Transverse colon (tissue), 4 donors: ENCODE data around the gene ZNF487. TPM values are rescaled to one million over a fixed set of nuclear protein-coding genes. Genes with fewer than 3 reads are reported as not detected.

Source experiments
- DNase-seq: peaks from one replicate; pipeline ENCODE4 v3.0.0-alpha.2; 2019
- H3K27ac ChIP-seq, 4 donors: fragments of 200-600 bp; sonication (generic); 2 replicates each; pipeline ENCODE4 v1.5.1; 2016 to 2018; ENCODE audit warnings: inconsistent platforms in 4 of 4
- H3K27me3 ChIP-seq: fragments of 200-600 bp; sonication (generic); 2 replicates; pipeline ENCODE4 v1.5.1; 2017; ENCODE audit warnings: inconsistent platforms
- H3K36me3 ChIP-seq, 4 donors: fragments of 200-600 bp; sonication (generic); 2 replicates each; pipeline ENCODE4 v1.5.1; 2017 to 2019; ENCODE audit warnings: inconsistent platforms in 4 of 4
- H3K4me1 ChIP-seq, 4 donors: fragments of 200-600 bp; sonication (generic); 2 replicates each; pipeline ENCODE4 v1.5.1; 2017 to 2020; ENCODE audit warnings: inconsistent platforms in 4 of 4
- H3K4me3 ChIP-seq, 4 donors: fragments of 200-600 bp; sonication (generic); 1 replicate in 1 of 4; 2 replicates in 3 of 4; pipeline versions ENCODE4 v1.5.1 to v1.6.1; 2017 to 2019; ENCODE audit warnings: inconsistent platforms in 4 of 4
- H3K9me3 ChIP-seq, 2 donors: fragments of 200-600 bp; sonication (generic); 2 replicates each; pipeline ENCODE4 v1.5.1; 2017 to 2019; ENCODE audit warnings: inconsistent platforms in 2 of 2
- CTCF ChIP-seq, 5 experiments: fragments of 200-600 bp in 3 of 5; fragments of 450-650 bp in 2 of 5; sonication (generic) in 3 of 5; IDR thresholded peaks; 1 replicate in 2 of 5; 2 replicates in 3 of 5; pipeline ENCODE4 v1.5.1; 2016 to 2017; ENCODE audit warnings: antibody characterized with exemption in 5 of 5, inconsistent platforms in 3 of 5, mild to moderate bottlenecking in 2 of 5, moderate library complexity in 1 of 5
- EP300 ChIP-seq: sonication (generic); formaldehyde crosslinking; IDR thresholded peaks from one replicate; pipeline ENCODE4 v1.6.1; 2017; ENCODE audit warnings: antibody characterized with exemption, low read depth
- POLR2A ChIP-seq: fragments of 450-650 bp; IDR thresholded peaks from one replicate; pipeline ENCODE4 v1.6.1; 2016; ENCODE audit warnings: antibody characterized with exemption, mild to moderate bottlenecking, moderate library complexity
- POLR2AphosphoS5 ChIP-seq, 3 donors: sonication (generic); formaldehyde crosslinking; IDR thresholded peaks; one replicate each; pipeline ENCODE4 v1.6.1; 2016; ENCODE audit warnings: antibody characterized with exemption in 3 of 3
- WGBS, 2 donors: methylation state at CpG; one replicate each; pipeline ENCODE4 v1.1.5; 2018; ENCODE audit warnings: low coverage in 1 of 2; 5-methylcytosine and 5-hydroxymethylcytosine counted together
- in situ Hi-C, 4 donors: fragments of 200-750 bp; cut with MboI; loops; one replicate each; pipeline versions ENCODE4 v1.15.0 to v1.15.1; 2017; ENCODE audit warnings: low sequenced_read_pairs in 3 of 4, low pct_ligation_motif_present in 1 of 4, low pct_unique_long_range_greater_than_20kb in 1 of 4
- intact Hi-C: fragments of 100-400 bp; cut with DNase I; formaldehyde crosslinking; loops from one replicate; pipeline ENCODE4 v1.15.1; 2023; ENCODE audit warnings: low total_unique reads
- total RNA-seq, 4 donors: library from RNA; depleted of rRNA; stranded (reverse); fragments of >200 nt; gene quantifications; one replicate each; pipeline ENCODE4 v1.1.0, GENCODE V29; 2016

ZNF487 gene
- total RNA-seq, 4 donors from 2014 or later: 6.3 to 15.0 (median 7.9) TPM

DNA sequence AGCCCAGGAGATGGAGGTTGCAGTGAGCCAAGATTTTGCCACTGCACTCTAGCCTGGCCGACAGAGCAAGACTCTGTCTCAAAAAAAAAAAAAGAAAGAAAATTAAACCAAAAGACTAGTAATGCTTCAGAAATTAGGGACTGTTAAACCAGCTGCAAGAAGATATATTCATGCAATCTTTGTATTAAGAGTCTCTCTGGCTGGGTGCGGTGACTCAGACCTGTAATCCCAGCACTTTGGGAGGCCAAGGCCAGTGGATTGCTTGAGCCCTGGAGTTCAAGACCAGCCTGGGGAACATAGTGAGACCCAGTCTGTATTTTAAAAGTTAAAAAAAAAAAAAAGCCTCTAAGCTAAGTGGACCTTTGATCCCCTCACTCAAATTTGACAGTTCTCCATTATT is 25.4 kb upstream of the ZNF487 start:
- in situ Hi-C loops: no loop called here
- Histone ChIP-seq H3K36me3 (no peaks in the 10 kb centered on the region), H3K4me3 (no peak overlapping the region), H3K27me3 (no peaks in the 10 kb centered on the region), H3K4me1 (peaks cover 0 to 9% (median 5%) of the 10 kb centered on the region in 4 donors), H3K27ac (no peak overlapping the region), H3K9me3 (no peaks in the 10 kb centered on the region)
- DNase-seq: no peak
- 68 to 69% methylated on average over 2 of the region's 2 CpGs for WGBS, 2 donors
- intact Hi-C loops: no loop called here
- TF ChIP-seq POLR2A: no peak
- TF ChIP-seq CTCF (IDR thresholded peaks at IDR 0.05): no peak
- TF ChIP-seq EP300: no peak
- no peak for TF ChIP-seq POLR2AphosphoS5 (IDR thresholded peaks at IDR 0.05)

DNA sequence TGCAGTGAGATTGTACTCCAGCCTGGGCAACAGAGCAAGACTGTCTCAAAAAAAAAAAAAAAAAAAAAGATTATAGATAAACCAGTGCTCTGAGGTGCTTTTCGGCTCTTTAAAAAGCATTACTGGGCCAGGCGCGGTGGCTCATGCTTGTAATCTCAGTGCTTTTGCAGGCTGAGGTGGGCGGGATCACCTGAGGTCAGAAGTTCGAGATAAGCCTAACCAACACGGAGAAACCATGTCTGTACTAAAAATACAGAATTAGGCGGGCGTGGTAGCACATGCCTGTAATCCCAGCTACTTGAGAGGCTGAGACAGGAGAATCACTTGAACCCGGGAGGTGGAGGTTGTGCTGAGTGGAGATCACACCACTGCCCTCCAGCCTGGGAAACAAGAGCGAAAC is 21.4 kb upstream of the ZNF487 start:
- Histone ChIP-seq H3K9me3 (no peaks in the 10 kb centered on the region), H3K27me3 (no peaks in the 10 kb centered on the region), H3K27ac (no peak overlapping the region), H3K4me1 (peaks cover 0 to 10% (median 7%) of the 10 kb centered on the region in 4 donors), H3K36me3 (no peaks in the 10 kb centered on the region), H3K4me3 (no peak overlapping the region)
- WGBS, 2 donors: 80 to 87% methylated on average over 10 of the region's 10 CpGs
- DNase-seq: no peak
- in situ Hi-C loops (no loop called here), intact Hi-C loops (no loop called here)
- TF ChIP-seq POLR2A (no peak), CTCF (IDR thresholded peaks at IDR 0.05) (no peak), POLR2AphosphoS5 (IDR thresholded peaks at IDR 0.05) (no peak), EP300 (no peak)

DNA sequence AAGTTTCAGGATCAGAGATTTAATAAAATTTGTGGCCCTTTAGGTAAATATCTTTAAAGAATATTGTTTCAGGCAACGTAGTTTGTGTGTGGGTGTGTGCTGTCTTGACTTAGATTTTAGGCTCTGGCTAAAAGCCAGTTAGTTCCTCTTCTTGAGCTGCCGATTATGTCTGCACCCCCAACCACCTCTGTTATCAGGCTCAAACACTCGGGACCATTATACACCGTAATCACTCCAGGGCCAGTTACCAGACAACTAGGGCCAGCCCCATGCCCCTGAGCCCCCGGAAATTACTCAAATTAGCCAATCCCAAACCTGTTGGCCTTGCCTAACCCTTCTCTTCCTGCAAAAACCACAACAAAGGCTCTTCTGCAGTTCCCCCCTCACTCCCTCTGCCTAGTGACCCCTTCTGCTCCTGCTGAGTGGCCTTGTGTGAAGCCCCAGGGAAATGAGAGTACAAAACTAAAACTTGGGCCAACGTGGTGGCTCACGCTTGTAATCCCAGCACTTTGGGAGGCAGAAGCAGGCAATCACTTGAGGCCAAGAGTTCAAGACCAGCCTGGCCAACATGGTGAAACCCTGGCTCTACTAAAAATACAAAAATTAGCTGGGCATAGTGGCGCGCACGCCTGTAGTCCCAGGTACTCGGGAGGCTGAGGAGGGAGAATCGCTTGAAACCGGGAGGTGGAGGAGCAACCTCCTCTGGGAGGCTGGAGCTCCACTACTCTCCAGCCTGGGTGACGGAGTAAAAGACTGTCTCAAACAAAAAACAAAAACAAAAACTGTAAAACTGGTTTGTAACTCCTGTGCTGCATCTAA is 18.8 kb upstream of the ZNF487 start:
- TF ChIP-seq POLR2AphosphoS5 (IDR thresholded peaks at IDR 0.05) (no peak), EP300 (no peak), CTCF (IDR thresholded peaks at IDR 0.05) (no peak), POLR2A (no peak)
- no peak for DNase-seq
- Histone ChIP-seq H3K27ac (peak overlapping the region in 3 of 4 donors; percentile 24 to 30 (median 25)), H3K27me3 (no peaks in the 10 kb centered on the region), H3K9me3 (no peaks in the 10 kb centered on the region), H3K36me3 (no peaks in the 10 kb centered on the region), H3K4me3 (no peak overlapping the region), H3K4me1 (peaks cover 8 to 20% (median 15%) of the 10 kb centered on the region in 4 donors)
- in situ Hi-C loops: no loop called here
- WGBS, 2 donors: 46 to 76% methylated on average over 6 to 14 of the region's 14 CpGs
- intact Hi-C loops: no loop called here

DNA sequence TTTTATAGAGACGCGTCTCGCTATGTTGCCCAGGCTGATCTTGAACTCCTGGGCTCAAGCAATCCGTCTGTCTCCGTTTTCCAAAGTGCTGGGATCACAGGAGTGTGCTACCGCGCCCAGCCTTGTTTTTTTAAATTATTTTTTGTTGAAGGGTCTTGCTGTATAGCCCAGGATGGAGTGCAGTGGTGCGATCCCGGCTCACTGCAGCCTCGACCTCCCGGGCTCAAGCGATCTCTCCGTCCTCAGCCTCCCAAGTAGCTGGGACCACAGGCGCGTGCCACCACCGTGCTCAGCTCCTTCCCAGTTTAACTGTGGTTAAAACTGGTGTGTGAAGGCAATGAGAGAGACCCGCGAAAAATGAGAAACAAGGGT is 16.9 kb upstream of the ZNF487 start:
- 67 to 85% methylated on average over 7 to 18 of the region's 18 CpGs for WGBS, 2 donors
- H3K9me3 ChIP-seq: no peaks in the 10 kb centered on the region
- in situ Hi-C loops: no loop called here

More for the DNA sequence above, 16.9 kb upstream of the ZNF487 start:
- Histone ChIP-seq H3K27ac (peak overlapping the region; percentile 96 to 100 (median 98)), H3K4me1 (peaks cover 8 to 20% (median 15%) of the 10 kb centered on the region in 4 donors), H3K27me3 (no peaks in the 10 kb centered on the region), H3K36me3 (no peaks in the 10 kb centered on the region), H3K4me3 (peak overlapping the region; percentile 9 to 64 (median 49))
- TF ChIP-seq CTCF (IDR thresholded peaks at IDR 0.05) (no peak), EP300 (no peak), POLR2A (no peak), POLR2AphosphoS5 (IDR thresholded peaks at IDR 0.05) (no peak)
- intact Hi-C loops: no loop called here
- no peak for DNase-seq
